ENCODE results near the gene RSU1.

Gene RSU1

GRCh38 chr10:16612115-16612980, 204.9 kb downstream of the RSU1 start:
- in situ Hi-C loops (cut with HindIII; ENCODE audit: low sequenced_read_pairs), result no loop called here
- no peak for TF ChIP-seq CTCF (IDR thresholded peaks at IDR 0.05; ENCODE audit: low read depth, low read length, missing control alignments)
- DNase-seq (ENCODE audit: low read depth), result peak; percentile 13
- H3K4me3 ChIP-seq (ENCODE audit: low read depth, low read length), result no peak overlapping the region

GRCh38 chr10:16611037-16611436, 206.2 kb downstream of the RSU1 start:
- no peak for DNase-seq (ENCODE audit: low read depth)
- in situ Hi-C loops (cut with HindIII; ENCODE audit: low sequenced_read_pairs), result no loop called here
- no peak overlapping the region for H3K4me3 ChIP-seq (ENCODE audit: low read depth, low read length)
- TF ChIP-seq CTCF (IDR thresholded peaks at IDR 0.05; ENCODE audit: low read depth, low read length, missing control alignments), result no peak

- H3K4me3 ChIP-seq (ENCODE audit: low read depth, low read length), result no peak overlapping the region
- TF ChIP-seq CTCF (IDR thresholded peaks at IDR 0.05; ENCODE audit: low read depth, low read length, missing control alignments), result no peak
- in situ Hi-C loops (cut with HindIII; ENCODE audit: low sequenced_read_pairs), result no loop called here
- DNase-seq (ENCODE audit: low read depth), result no peak
Measured at GRCh38 chr10:16609211-16609610, 208.0 kb downstream of the RSU1 start.

DNA sequence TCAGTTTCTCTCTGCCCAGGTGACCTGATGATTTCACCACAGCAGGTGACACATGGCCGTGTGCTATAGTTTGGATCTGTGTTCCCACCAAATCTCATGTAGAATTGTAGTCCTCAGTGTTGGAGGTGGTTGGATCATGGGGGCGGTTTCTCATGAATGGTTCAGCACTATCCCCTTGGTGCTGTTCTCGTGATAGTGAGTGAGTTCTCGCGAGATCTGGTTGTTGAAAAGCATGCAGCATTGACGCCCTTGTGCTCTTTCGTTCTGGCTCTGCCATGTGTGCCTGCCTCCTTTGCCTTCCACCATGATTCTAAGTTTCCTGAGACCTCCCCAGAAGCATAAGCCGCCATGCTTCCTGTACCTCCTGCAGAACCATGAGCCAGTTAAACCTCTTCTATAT, 210.3 kb downstream of the RSU1 start:
- no peak for TF ChIP-seq CTCF (IDR thresholded peaks at IDR 0.05; ENCODE audit: low read depth, low read length, missing control alignments)
- no peak overlapping the region for H3K4me3 ChIP-seq (ENCODE audit: low read depth, low read length)
- in situ Hi-C loops (cut with HindIII; ENCODE audit: low sequenced_read_pairs), result no loop called here
- DNase-seq (ENCODE audit: low read depth), result no peak

DNA sequence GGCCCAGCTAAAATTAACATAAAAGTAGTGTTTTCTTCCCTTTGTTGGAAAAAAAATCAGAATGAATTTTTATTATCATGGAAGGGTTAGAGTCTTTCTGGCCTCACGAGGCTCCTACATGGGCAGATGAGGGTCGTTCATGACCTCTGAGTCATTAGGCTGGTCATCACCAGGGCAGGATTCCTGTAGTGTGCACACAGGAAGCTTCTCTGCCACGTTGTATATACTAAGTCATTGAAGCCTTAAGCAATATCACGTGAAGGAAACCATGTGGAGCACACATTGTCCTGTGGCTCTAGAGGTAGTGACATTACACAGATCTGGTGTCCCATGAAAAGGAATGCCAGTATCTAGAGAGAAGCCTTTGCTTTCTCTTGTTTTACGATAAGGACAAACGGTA, 210.8 kb downstream of the RSU1 start:
- TF ChIP-seq CTCF (IDR thresholded peaks at IDR 0.05; ENCODE audit: low read depth, low read length, missing control alignments), result no peak
- no peak for DNase-seq (ENCODE audit: low read depth)
- H3K4me3 ChIP-seq (ENCODE audit: low read depth, low read length), result no peak overlapping the region
- in situ Hi-C loops (cut with HindIII; ENCODE audit: low sequenced_read_pairs), result no loop called here

GRCh38 chr10:16603308-16603707, 213.9 kb downstream of the RSU1 start:
- TF ChIP-seq CTCF (IDR thresholded peaks at IDR 0.05; ENCODE audit: low read depth, low read length, missing control alignments), result no peak
- H3K4me3 ChIP-seq (ENCODE audit: low read depth, low read length), result no peak overlapping the region
- in situ Hi-C loops (cut with HindIII; ENCODE audit: low sequenced_read_pairs), result no loop called here
- DNase-seq (ENCODE audit: low read depth), result no peak

Data from astrocyte of the cerebellum (primary cell).